Transverse colon (tissue), 4 donors: Measurements from ENCODE around the gene TRIM14. TPM values are rescaled to one million over a fixed set of nuclear protein-coding genes. Genes with fewer than 3 reads are reported as not detected.
A peak's percentile ranks its signal among the peaks of the same experiment; 100 is the strongest.

Experiments used
- DNase-seq: peaks from one replicate; pipeline ENCODE4 v3.0.0-alpha.2; 2019
- H3K27ac ChIP-seq, 4 donors: fragments of 200-600 bp; sonication (generic); 2 replicates each; pipeline ENCODE4 v1.5.1; 2016 to 2018; ENCODE audit warnings: inconsistent platforms in 4 of 4
- H3K27me3 ChIP-seq: fragments of 200-600 bp; sonication (generic); 2 replicates; pipeline ENCODE4 v1.5.1; 2017; ENCODE audit warnings: inconsistent platforms
- H3K36me3 ChIP-seq, 4 donors: fragments of 200-600 bp; sonication (generic); 2 replicates each; pipeline ENCODE4 v1.5.1; 2017 to 2019; ENCODE audit warnings: inconsistent platforms in 4 of 4
- H3K4me1 ChIP-seq, 4 donors: fragments of 200-600 bp; sonication (generic); 2 replicates each; pipeline ENCODE4 v1.5.1; 2017 to 2020; ENCODE audit warnings: inconsistent platforms in 4 of 4
- H3K4me3 ChIP-seq, 4 donors: fragments of 200-600 bp; sonication (generic); 1 replicate in 1 of 4; 2 replicates in 3 of 4; pipeline versions ENCODE4 v1.5.1 to v1.6.1; 2017 to 2019; ENCODE audit warnings: inconsistent platforms in 4 of 4
- H3K9me3 ChIP-seq, 2 donors: fragments of 200-600 bp; sonication (generic); 2 replicates each; pipeline ENCODE4 v1.5.1; 2017 to 2019; ENCODE audit warnings: inconsistent platforms in 2 of 2
- CTCF ChIP-seq, 5 experiments: fragments of 200-600 bp in 3 of 5; fragments of 450-650 bp in 2 of 5; sonication (generic) in 3 of 5; IDR thresholded peaks; 1 replicate in 2 of 5; 2 replicates in 3 of 5; pipeline ENCODE4 v1.5.1; 2016 to 2017; ENCODE audit warnings: antibody characterized with exemption in 5 of 5, inconsistent platforms in 3 of 5, mild to moderate bottlenecking in 2 of 5, moderate library complexity in 1 of 5
- EP300 ChIP-seq: sonication (generic); formaldehyde crosslinking; IDR thresholded peaks from one replicate; pipeline ENCODE4 v1.6.1; 2017; ENCODE audit warnings: antibody characterized with exemption, low read depth
- POLR2A ChIP-seq: fragments of 450-650 bp; IDR thresholded peaks from one replicate; pipeline ENCODE4 v1.6.1; 2016; ENCODE audit warnings: antibody characterized with exemption, mild to moderate bottlenecking, moderate library complexity
- POLR2AphosphoS5 ChIP-seq, 3 donors: sonication (generic); formaldehyde crosslinking; IDR thresholded peaks; one replicate each; pipeline ENCODE4 v1.6.1; 2016; ENCODE audit warnings: antibody characterized with exemption in 3 of 3
- WGBS, 2 donors: methylation state at CpG; one replicate each; pipeline ENCODE4 v1.1.5; 2018; ENCODE audit warnings: low coverage in 1 of 2; 5-methylcytosine and 5-hydroxymethylcytosine counted together
- in situ Hi-C, 4 donors: fragments of 200-750 bp; cut with MboI; loops; one replicate each; pipeline versions ENCODE4 v1.15.0 to v1.15.1; 2017; ENCODE audit warnings: low sequenced_read_pairs in 3 of 4, low pct_ligation_motif_present in 1 of 4, low pct_unique_long_range_greater_than_20kb in 1 of 4
- intact Hi-C: fragments of 100-400 bp; cut with DNase I; formaldehyde crosslinking; loops from one replicate; pipeline ENCODE4 v1.15.1; 2023; ENCODE audit warnings: low total_unique reads
- total RNA-seq, 4 donors: library from RNA; depleted of rRNA; stranded (reverse); fragments of >200 nt; gene quantifications; one replicate each; pipeline ENCODE4 v1.1.0, GENCODE V29; 2016

The TRIM14 gene
- total RNA-seq, 4 donors from 2014 or later = 28.7 to 58.7 (median 53.8) TPM

- peak overlapping the region; percentile 67 to 88 (median 80) for H3K4me3 ChIP-seq
- intact Hi-C loops (loop anchor here (5.0 kb wide), 1 partner anchor 75 kb away; the partner anchor contains the start of gene ANP32B), in situ Hi-C loops (loop anchor here in 1 of 4 donors (25.0 kb wide), 1 partner anchor 130 kb away; the partner anchor contains the start of gene CORO2A)
- no peaks in the 10 kb centered on the region for H3K27me3 ChIP-seq
- H3K27ac ChIP-seq = peak overlapping the region; percentile 92 to 99 (median 97)
- whole genome bisulfite sequencing, 2 donors = 1 to 3% methylated on average over 8 to 14 of the region's 14 CpGs
- TF ChIP-seq EP300 = no peak
- TF ChIP-seq POLR2AphosphoS5 (IDR thresholded peaks at IDR 0.05) = no peak
- no peak for DNase-seq
- no peaks in the 10 kb centered on the region for H3K9me3 ChIP-seq
- peaks cover 0 to 12% (median 4%) of the 10 kb centered on the region in 4 donors for H3K36me3 ChIP-seq
- H3K4me1 ChIP-seq = peaks cover 8 to 48% (median 28%) of the 10 kb centered on the region in 4 donors
Measured at GRCh38 chr9:98057138-98057799, 61.8 kb downstream of the TRIM14 start.

- peaks cover 8 to 40% (median 25%) of the 10 kb centered on the region in 4 donors for H3K4me1 ChIP-seq
- intact Hi-C loops (loop anchor here (5.0 kb wide), 1 partner anchor 74 kb away; the partner anchor contains the start of gene ANP32B), in situ Hi-C loops (loop anchor here in 1 of 4 donors (25.0 kb wide), 1 partner anchor 131 kb away; the partner anchor contains the start of gene CORO2A)
- peak within 1 kb of the TSS; percentile 92 to 99 (median 97) for H3K27ac ChIP-seq
- WGBS, 2 donors = 0 to 1% methylated on average over 10 to 66 of the region's 80 CpGs
- H3K27me3 ChIP-seq = no peaks in the 10 kb centered on the region
- H3K36me3 ChIP-seq = peaks cover 0 to 7% (median under 1%) of the 10 kb centered on the region in 4 donors
- no peaks in the 10 kb centered on the region for H3K9me3 ChIP-seq
- peak within 1 kb of the TSS; percentile 67 to 88 (median 80) for H3K4me3 ChIP-seq
- peak; percentile 97 for DNase-seq
- TF ChIP-seq EP300 (no peak), POLR2AphosphoS5 (IDR thresholded peaks at IDR 0.05) (peak; percentile 99), POLR2A (peak; percentile 98), CTCF (IDR thresholded peaks at IDR 0.05) (peak in 2 of 5 experiments; percentile 12 to 17)
Measured at GRCh38 chr9:98056269-98057137, 62.5 kb downstream of the TRIM14 start, which contains the start of gene NANS. TSS of gene NANS (plus strand) at chr9:98056732. CDS start at chr9:98056809, 77 bp downstream.

- no peak overlapping the region for H3K4me3 ChIP-seq
- intact Hi-C loops = no loop called here
- 94 to 100% methylated on average over 1 to 7 of the region's 7 CpGs for WGBS, 2 donors
- TF ChIP-seq EP300 = no peak
- no peak for TF ChIP-seq CTCF (IDR thresholded peaks at IDR 0.05)
- no peak for TF ChIP-seq POLR2A
- no peak for TF ChIP-seq POLR2AphosphoS5 (IDR thresholded peaks at IDR 0.05)
- H3K9me3 ChIP-seq = no peaks in the 10 kb centered on the region
- peaks cover 7 to 23% (median 21%) of the 10 kb centered on the region in 4 donors for H3K4me1 ChIP-seq
- in situ Hi-C loops = loop anchor here in 1 of 4 donors (25.0 kb wide), 1 partner anchor 133 kb away; the partner anchor contains the start of gene CORO2A
- no peaks in the 10 kb centered on the region for H3K36me3 ChIP-seq
- no peak overlapping the region for H3K27ac ChIP-seq
- DNase-seq = no peak
- no peaks in the 10 kb centered on the region for H3K27me3 ChIP-seq
Measured at GRCh38 chr9:98054376-98054951, 64.6 kb downstream of the TRIM14 start.

DNA sequence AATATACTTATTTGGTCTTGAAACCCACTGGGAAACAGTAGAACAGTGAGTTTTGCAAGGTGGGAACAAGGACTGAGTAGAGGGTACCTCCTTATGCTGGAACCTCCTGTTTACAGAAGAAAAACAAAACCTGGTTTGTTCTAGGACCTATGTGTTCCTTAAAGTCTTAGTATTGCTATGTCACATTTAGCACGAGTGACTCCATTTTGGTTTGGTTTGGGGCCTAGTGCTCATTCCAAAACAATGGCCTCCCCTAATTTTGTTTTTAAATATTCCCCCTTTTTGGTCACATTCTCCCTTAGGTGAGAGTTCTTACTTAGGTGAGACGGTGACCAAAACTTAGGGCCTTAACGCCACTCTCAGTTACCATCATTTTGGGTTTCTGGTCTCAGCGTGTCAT is 68.7 kb downstream of the TRIM14 start:
- in situ Hi-C loops (loop anchor here in 1 of 4 donors (25.0 kb wide), 1 partner anchor 137 kb away; the partner anchor contains the start of gene CORO2A), intact Hi-C loops (no loop called here)
- Histone ChIP-seq H3K4me3 (no peak overlapping the region), H3K9me3 (no peaks in the 10 kb centered on the region), H3K36me3 (no peaks in the 10 kb centered on the region), H3K27ac (no peak overlapping the region), H3K4me1 (no peaks in the 10 kb centered on the region), H3K27me3 (no peaks in the 10 kb centered on the region)
- TF ChIP-seq EP300 = no peak
- no peak for TF ChIP-seq CTCF (IDR thresholded peaks at IDR 0.05)
- no peak for TF ChIP-seq POLR2AphosphoS5 (IDR thresholded peaks at IDR 0.05)
- no peak for TF ChIP-seq POLR2A
- no peak for DNase-seq
- 96 to 100% methylated on average over 2 to 4 of the region's 4 CpGs for WGBS, 2 donors
